HepG2 (cell line): Measurements from ENCODE around the gene SLC48A1. TPM values are rescaled to one million over a fixed set of nuclear protein-coding genes. Genes with fewer than 3 reads are reported as not detected.

ENCODE experiments used
- ATAC-seq: fragments of 200-7000 bp; cut with Tn5 transposase; 3 replicates; pipeline ENCODE4 v1.9.1; 2020; ENCODE audit warnings: mild to moderate bottlenecking, moderate library complexity
- BruUV-seq: library from RNA; stranded (reverse); fragments of 400-500 nt; replicated peaks from 2 replicates; lab custom pipeline; 2021; lab: Mats Ljungman, UMichigan
- CTCF ChIA-PET: fragments of 300-600 bp; formaldehyde crosslinking; extraction: SDS; loops from one replicate; lab custom pipeline; 2021; ENCODE audit warnings: low total read pairs, inconsistent platforms, low intra/inter-chr PET ratio; lab: Yijun Ruan, JAX
- POLR2A ChIA-PET: fragments of 350-600 bp; sonication (Branson Sonifier 250); formaldehyde crosslinking; loops from one replicate; lab custom pipeline; 2020; ENCODE audit warnings: antibody characterized with exemption, inconsistent platforms; lab: Yijun Ruan, JAX
- DNase-seq: peaks from one replicate; pipeline ENCODE4 v3.0.0-alpha.2; 2015; ENCODE audit warnings: low spot score
- FAIRE-seq: peaks from 3 replicates; lab custom pipeline; 2011; peaks lifted over from hg19 to GRCh38; lab: Jason Lieb, UNC
- H2AFZ ChIP-seq: one replicate; pipeline ENCODE4 v1.6.1; 2011; ENCODE audit warnings: low read length, inconsistent platforms
- H3K27ac ChIP-seq: fragments of 300-600 bp; 3 replicates; pipeline ENCODE4 v1.8.0; 2011; ENCODE audit warnings: mixed run types, mild to moderate bottlenecking, mixed read lengths, low read length, inconsistent platforms; ENCODE audit not compliant: insufficient read depth; ENCODE audit errors: extremely low read length
- H3K27me3 ChIP-seq, 2 experiments: fragments of 200-600 bp in 1 of 2; 2 replicates in 1 of 2; 3 replicates in 1 of 2; pipeline versions ENCODE4 v1.6.0 to v1.8.0; 2011; ENCODE audit warnings: low read length in 2 of 2, mild to moderate bottlenecking in 2 of 2, moderate library complexity in 2 of 2, inconsistent platforms in 1 of 2; ENCODE audit not compliant: insufficient read depth in 2 of 2, control insufficient read depth in 1 of 2
- H3K36me3 ChIP-seq, 2 experiments: fragments of 200-600 bp in 1 of 2; replicated peaks in 1 of 2; 2 replicates in 1 of 2; 3 replicates in 1 of 2; pipeline versions ENCODE4 v1.5.1 to v1.8.0; 2011; ENCODE audit warnings: low read length in 2 of 2, inconsistent platforms in 1 of 2; ENCODE audit not compliant: insufficient read depth in 2 of 2, control insufficient read depth in 1 of 2
- H3K4me1 ChIP-seq: 2 replicates; pipeline ENCODE4 v1.5.1; 2012; ENCODE audit warnings: low read length, inconsistent platforms; ENCODE audit not compliant: insufficient read depth
- H3K4me2 ChIP-seq: 2 replicates; pipeline ENCODE4 v1.6.0; 2011; ENCODE audit warnings: low read depth, low read length, inconsistent platforms
- H3K4me3 ChIP-seq, 3 experiments: fragments of 200-600 bp in 1 of 3; sonication (generic), shearing (Covaris generic) in 1 of 3; replicated peaks in 1 of 3; 2 replicates each; pipeline ENCODE4 v1.5.1; 2011 to 2016; ENCODE audit warnings: low read length in 3 of 3, inconsistent platforms in 2 of 3, low read depth in 2 of 3, mild to moderate bottlenecking in 2 of 3, control low read depth in 1 of 3, mixed read lengths in 1 of 3; ENCODE audit not compliant: insufficient read depth in 1 of 3
- H3K79me2 ChIP-seq: one replicate; pipeline ENCODE4 v1.6.1; 2011; ENCODE audit warnings: low read length, inconsistent platforms; ENCODE audit not compliant: insufficient read depth
- H3K9ac ChIP-seq: 2 replicates; pipeline ENCODE4 v1.6.0; 2011; ENCODE audit warnings: mild to moderate bottlenecking, low read depth, low read length, inconsistent platforms; ENCODE audit not compliant: insufficient read depth
- H3K9me3 ChIP-seq: 2 replicates; pipeline ENCODE4 v1.5.1; 2012; ENCODE audit warnings: mild to moderate bottlenecking, low read length
- H4K20me1 ChIP-seq: 2 replicates; pipeline ENCODE4 v1.6.0; 2011; ENCODE audit warnings: inconsistent platforms, mild to moderate bottlenecking, low read length, moderate library complexity; ENCODE audit not compliant: insufficient read depth
- STAG1 ChIP-seq: sonication (generic); formaldehyde crosslinking; IDR thresholded peaks from 2 replicates; pipeline ENCODE4 v1.4.0; 2020; ENCODE audit warnings: missing genetic modification reagents
- WGBS: methylation state at CpG from one replicate; pipeline ENCODE4 v1.1.6; 2017; ENCODE audit warnings: low lambda C conversion rate; 5-methylcytosine and 5-hydroxymethylcytosine counted together
- in situ Hi-C: cut with HindIII; loops from 2 replicates; pipeline ENCODE4 v1.10.0; 2017; ENCODE audit warnings: low pct_unique_long_range_greater_than_20kb; ENCODE audit not compliant: extremely low pct_ligation_motif_present
- intact Hi-C: fragments of 100-400 bp; cut with micrococcal nuclease; formaldehyde crosslinking; loops from one replicate; pipeline ENCODE4 v1.10.0; 2022; ENCODE audit not compliant: unreplicated experiment
- polyA plus RNA-seq, 8 experiments: library from polyadenylated mRNA; depleted of rRNA in 3 of 8; stranded (reverse) in 7 of 8; unstranded in 1 of 8; fragments of >200 nt; fragmentation: Illumina TruSeq in 4 of 8; extraction: Trizol in 4 of 8; gene quantifications; 2 replicates each; pipeline versions ENCODE4 v1.2.1 to v1.2.3, GENCODE V29; 2011 to 2016; ENCODE audit warnings: low read depth in 4 of 8, missing spikeins in 1 of 8, mixed read lengths in 1 of 8; ENCODE audit not compliant: insufficient read depth in 1 of 8
- total RNA-seq, 5 experiments: library from RNA; depleted of rRNA; stranded (reverse); fragments of >200 nt; fragmentation: Illumina TruSeq; extraction: Trizol; gene quantifications; 2 replicates each; pipeline ENCODE4 v1.2.3, GENCODE V29; 2016; ENCODE audit warnings: low read depth in 1 of 5
- TF ChIP-seq, protein P1 (sequence below): sonication (generic); formaldehyde crosslinking; IDR thresholded peaks from 2 replicates; pipeline ENCODE4 v1.5.0; 2020; ENCODE audit warnings: mild to moderate bottlenecking, missing genetic modification reagents, moderate library complexity
- TF ChIP-seq, protein P2 (sequence below): sonication (generic); formaldehyde crosslinking; IDR thresholded peaks from 2 replicates; pipeline ENCODE4 v1.5.0; 2020; ENCODE audit warnings: mild to moderate bottlenecking, low read depth, missing genetic modification reagents, borderline replicate concordance
- TF ChIP-seq, protein P3 (sequence below): IDR thresholded peaks from 2 replicates; pipeline ENCODE4 v1.6.1; 2016; ENCODE audit warnings: low read depth, missing genetic modification reagents, missing compliant biosample characterization

SLC48A1 gene
- total and polyA plus RNA-seq, 2 of the 13 experiments (the other 11 are each of a cell fraction or from before 2014, with no cell fraction given): 2.2 to 3.7 TPM

DNA sequence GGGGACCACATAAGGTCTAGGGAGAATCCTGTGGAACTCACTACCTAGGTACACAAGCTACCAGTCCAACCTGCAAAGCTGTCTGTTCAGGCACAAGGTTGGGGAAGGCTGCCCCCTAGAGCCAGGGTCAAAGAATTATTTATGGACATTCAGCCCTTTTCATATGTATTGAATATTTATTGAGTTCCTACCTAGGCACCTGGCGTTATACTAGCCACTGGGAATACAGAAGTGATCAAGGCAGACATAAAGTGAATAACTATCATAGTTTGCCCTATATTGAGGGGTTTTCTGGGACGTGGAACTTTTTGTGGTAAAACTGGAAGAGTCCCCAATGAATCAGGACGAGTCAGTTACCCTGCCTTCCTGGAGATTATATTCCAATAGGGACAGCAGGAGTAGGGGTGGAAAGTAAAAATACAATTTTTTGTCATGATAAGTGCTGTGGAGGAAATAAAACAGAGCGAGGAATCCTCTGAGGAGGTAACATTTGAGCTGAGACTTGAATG lies 5.8 kb upstream of the SLC48A1 start:
- ChIA-PET CTCF (interaction anchor here (0.7 to 2.0 kb wide), 5 partner anchors 9 to 52 kb away, joined by 3 to 16 read pairs (median 4); partner anchors contain the start of gene RAPGEF3), POLR2A (no interaction called here)
- peak; percentile 39 for ATAC-seq
- Histone ChIP-seq H3K27ac (no peak overlapping the region), H3K79me2 (no peaks in the 10 kb centered on the region), H3K9ac (no peak overlapping the region), H2AFZ (no peak overlapping the region), H3K36me3 (no peaks in the 10 kb centered on the region), H3K4me2 (no peak overlapping the region), H3K4me3 (no peak overlapping the region), H3K27me3 (peaks cover 4 to 19% of the 10 kb centered on the region in 2 experiments; a peak in 3 of 5 replicates), H3K9me3 (no peaks in the 10 kb centered on the region), H3K4me1 (peaks cover 39% of the 10 kb centered on the region), H4K20me1 (no peaks in the 10 kb centered on the region)
- WGBS: 26% methylated on average over 4 of the region's 4 CpGs
- no TSS peak for BruUV-seq
- intact Hi-C loops: no loop called here
- DNase-seq: peak; percentile 53
- in situ Hi-C loops: no loop called here
- TF ChIP-seq, protein P1, sequence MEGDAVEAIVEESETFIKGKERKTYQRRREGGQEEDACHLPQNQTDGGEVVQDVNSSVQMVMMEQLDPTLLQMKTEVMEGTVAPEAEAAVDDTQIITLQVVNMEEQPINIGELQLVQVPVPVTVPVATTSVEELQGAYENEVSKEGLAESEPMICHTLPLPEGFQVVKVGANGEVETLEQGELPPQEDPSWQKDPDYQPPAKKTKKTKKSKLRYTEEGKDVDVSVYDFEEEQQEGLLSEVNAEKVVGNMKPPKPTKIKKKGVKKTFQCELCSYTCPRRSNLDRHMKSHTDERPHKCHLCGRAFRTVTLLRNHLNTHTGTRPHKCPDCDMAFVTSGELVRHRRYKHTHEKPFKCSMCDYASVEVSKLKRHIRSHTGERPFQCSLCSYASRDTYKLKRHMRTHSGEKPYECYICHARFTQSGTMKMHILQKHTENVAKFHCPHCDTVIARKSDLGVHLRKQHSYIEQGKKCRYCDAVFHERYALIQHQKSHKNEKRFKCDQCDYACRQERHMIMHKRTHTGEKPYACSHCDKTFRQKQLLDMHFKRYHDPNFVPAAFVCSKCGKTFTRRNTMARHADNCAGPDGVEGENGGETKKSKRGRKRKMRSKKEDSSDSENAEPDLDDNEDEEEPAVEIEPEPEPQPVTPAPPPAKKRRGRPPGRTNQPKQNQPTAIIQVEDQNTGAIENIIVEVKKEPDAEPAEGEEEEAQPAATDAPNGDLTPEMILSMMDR: peak; percentile 68
- TF ChIP-seq, protein P2, sequence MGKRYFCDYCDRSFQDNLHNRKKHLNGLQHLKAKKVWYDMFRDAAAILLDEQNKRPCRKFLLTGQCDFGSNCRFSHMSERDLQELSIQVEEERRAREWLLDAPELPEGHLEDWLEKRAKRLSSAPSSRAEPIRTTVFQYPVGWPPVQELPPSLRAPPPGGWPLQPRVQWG (CRISPR knock-in tag): no peak
- TF ChIP-seq, protein P3, sequence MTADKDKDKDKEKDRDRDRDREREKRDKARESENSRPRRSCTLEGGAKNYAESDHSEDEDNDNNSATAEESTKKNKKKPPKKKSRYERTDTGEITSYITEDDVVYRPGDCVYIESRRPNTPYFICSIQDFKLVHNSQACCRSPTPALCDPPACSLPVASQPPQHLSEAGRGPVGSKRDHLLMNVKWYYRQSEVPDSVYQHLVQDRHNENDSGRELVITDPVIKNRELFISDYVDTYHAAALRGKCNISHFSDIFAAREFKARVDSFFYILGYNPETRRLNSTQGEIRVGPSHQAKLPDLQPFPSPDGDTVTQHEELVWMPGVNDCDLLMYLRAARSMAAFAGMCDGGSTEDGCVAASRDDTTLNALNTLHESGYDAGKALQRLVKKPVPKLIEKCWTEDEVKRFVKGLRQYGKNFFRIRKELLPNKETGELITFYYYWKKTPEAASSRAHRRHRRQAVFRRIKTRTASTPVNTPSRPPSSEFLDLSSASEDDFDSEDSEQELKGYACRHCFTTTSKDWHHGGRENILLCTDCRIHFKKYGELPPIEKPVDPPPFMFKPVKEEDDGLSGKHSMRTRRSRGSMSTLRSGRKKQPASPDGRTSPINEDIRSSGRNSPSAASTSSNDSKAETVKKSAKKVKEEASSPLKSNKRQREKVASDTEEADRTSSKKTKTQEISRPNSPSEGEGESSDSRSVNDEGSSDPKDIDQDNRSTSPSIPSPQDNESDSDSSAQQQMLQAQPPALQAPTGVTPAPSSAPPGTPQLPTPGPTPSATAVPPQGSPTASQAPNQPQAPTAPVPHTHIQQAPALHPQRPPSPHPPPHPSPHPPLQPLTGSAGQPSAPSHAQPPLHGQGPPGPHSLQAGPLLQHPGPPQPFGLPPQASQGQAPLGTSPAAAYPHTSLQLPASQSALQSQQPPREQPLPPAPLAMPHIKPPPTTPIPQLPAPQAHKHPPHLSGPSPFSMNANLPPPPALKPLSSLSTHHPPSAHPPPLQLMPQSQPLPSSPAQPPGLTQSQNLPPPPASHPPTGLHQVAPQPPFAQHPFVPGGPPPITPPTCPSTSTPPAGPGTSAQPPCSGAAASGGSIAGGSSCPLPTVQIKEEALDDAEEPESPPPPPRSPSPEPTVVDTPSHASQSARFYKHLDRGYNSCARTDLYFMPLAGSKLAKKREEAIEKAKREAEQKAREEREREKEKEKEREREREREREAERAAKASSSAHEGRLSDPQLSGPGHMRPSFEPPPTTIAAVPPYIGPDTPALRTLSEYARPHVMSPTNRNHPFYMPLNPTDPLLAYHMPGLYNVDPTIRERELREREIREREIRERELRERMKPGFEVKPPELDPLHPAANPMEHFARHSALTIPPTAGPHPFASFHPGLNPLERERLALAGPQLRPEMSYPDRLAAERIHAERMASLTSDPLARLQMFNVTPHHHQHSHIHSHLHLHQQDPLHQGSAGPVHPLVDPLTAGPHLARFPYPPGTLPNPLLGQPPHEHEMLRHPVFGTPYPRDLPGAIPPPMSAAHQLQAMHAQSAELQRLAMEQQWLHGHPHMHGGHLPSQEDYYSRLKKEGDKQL (CRISPR knock-in tag): no peak
- peak; percentile 56 for TF ChIP-seq STAG1 (CRISPR knock-in tag)
- FAIRE-seq: no peak
